GM21723 (cell line): ENCODE results near the gene PIK3IP1.
"Not testable (repeated sequence)": the region's sequence is repeated elsewhere in the genome, so short reads cannot be mapped to it uniquely, and the experiment has no call there.

ENCODE experiments used
- ATAC-seq: cut with Tn5 transposase; IDR thresholded peaks from one replicate; pipeline ENCODE4 v1.9.1; 2021; ENCODE audit warnings: mild to moderate bottlenecking, moderate library complexity; ENCODE audit not compliant: unreplicated experiment

The PIK3IP1 gene

GRCh38 chr22:31292236-31292989 lies at the start of gene PIK3IP1:
TSS of gene PIK3IP1 (minus strand) at chr22:31292488. CDS start at chr22:31292344, 144 bp downstream.
- ATAC-seq = peak; percentile 44

GRCh38 chr22:31341386-31342088 lies 49.2 kb upstream of the PIK3IP1 start:
- ATAC-seq = no peak

GRCh38 chr22:31340765-31341247 lies 48.5 kb upstream of the PIK3IP1 start:
- ATAC-seq = no peak

GRCh38 chr22:31340360-31340759 lies 48.1 kb upstream of the PIK3IP1 start:
- ATAC-seq = no peak

- ATAC-seq = no peak
These were observed 47.0 kb upstream of the PIK3IP1 start for GRCh38 chr22:31339148-31339832.

GRCh38 chr22:31337178-31337577 lies 44.9 kb upstream of the PIK3IP1 start:
- ATAC-seq = no peak

- ATAC-seq = no peak
These were observed 42.0 kb upstream of the PIK3IP1 start for GRCh38 chr22:31334329-31334728.

GRCh38 chr22:31333641-31334040 lies 41.4 kb upstream of the PIK3IP1 start:
- ATAC-seq = no peak

- ATAC-seq = no peak
These were observed 40.6 kb upstream of the PIK3IP1 start for GRCh38 chr22:31332886-31333285.

- ATAC-seq = no peak
These were observed 39.7 kb upstream of the PIK3IP1 start for GRCh38 chr22:31332010-31332409.

- no peak for ATAC-seq
These were observed 37.3 kb upstream of the PIK3IP1 start for GRCh38 chr22:31329453-31330215.

GRCh38 chr22:31329029-31329428 lies 36.7 kb upstream of the PIK3IP1 start:
- ATAC-seq = no peak

- no peak for ATAC-seq
These were observed 36.3 kb upstream of the PIK3IP1 start for GRCh38 chr22:31328544-31328960.

- no peak for ATAC-seq
These were observed 35.7 kb upstream of the PIK3IP1 start for GRCh38 chr22:31327806-31328543.

- ATAC-seq = no peak
These were observed 34.6 kb upstream of the PIK3IP1 start for GRCh38 chr22:31326877-31327276.

GRCh38 chr22:31323578-31324550 lies 31.6 kb upstream of the PIK3IP1 start:
- no peak for ATAC-seq

- ATAC-seq = no peak
These were observed 29.1 kb upstream of the PIK3IP1 start for GRCh38 chr22:31321421-31321820.

GRCh38 chr22:31314220-31314619 lies 21.9 kb upstream of the PIK3IP1 start:
- ATAC-seq = not testable (repeated sequence)
